ENCODE data around the gene FAM210A.

The FAM210A gene

GRCh38 chr18:13619505-13620205 is 106.7 kb downstream of the FAM210A start:
- DNase-seq (ENCODE audit: low spot score): no peak
- no peak for TF ChIP-seq CTCF (IDR thresholded peaks at IDR 0.05; ENCODE audit: extremely low read depth, missing control alignments)

- DNase-seq (ENCODE audit: low spot score): no peak
- no peak for TF ChIP-seq CTCF (IDR thresholded peaks at IDR 0.05; ENCODE audit: extremely low read depth, missing control alignments)
Measured at GRCh38 chr18:13618760-13619438, 107.5 kb downstream of the FAM210A start.

- no peak for TF ChIP-seq CTCF (IDR thresholded peaks at IDR 0.05; ENCODE audit: extremely low read depth, missing control alignments)
- DNase-seq (ENCODE audit: low spot score): no peak
Measured at GRCh38 chr18:13617826-13618515, 108.4 kb downstream of the FAM210A start.

DNA sequence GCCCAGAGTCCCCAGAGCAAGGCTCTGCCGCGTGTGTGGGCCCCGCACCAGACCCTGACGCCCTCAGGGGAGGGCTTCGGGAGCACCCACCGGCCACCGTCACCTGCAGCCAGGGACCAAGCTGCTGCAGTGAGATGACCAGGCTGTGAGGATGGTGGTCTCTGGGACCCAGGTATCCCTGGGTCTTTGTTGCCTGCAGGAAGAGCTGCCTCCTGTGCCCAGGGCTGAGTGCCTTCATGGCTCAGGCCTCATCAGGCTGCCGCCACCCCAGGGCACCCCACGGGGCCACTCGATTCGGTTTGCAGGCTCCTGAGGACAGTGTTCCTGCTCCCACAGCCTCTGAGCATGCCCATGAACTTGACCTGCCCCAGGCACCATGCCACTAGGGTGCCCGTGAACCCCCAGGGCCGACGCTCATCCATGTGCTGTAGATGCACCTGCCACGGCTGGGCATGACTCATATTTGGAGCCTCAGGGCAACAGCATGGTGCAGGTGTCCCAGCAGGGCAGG is 109.8 kb downstream of the FAM210A start:
- DNase-seq (ENCODE audit: low spot score): no peak
- no peak for TF ChIP-seq CTCF (IDR thresholded peaks at IDR 0.05; ENCODE audit: extremely low read depth, missing control alignments)

DNA sequence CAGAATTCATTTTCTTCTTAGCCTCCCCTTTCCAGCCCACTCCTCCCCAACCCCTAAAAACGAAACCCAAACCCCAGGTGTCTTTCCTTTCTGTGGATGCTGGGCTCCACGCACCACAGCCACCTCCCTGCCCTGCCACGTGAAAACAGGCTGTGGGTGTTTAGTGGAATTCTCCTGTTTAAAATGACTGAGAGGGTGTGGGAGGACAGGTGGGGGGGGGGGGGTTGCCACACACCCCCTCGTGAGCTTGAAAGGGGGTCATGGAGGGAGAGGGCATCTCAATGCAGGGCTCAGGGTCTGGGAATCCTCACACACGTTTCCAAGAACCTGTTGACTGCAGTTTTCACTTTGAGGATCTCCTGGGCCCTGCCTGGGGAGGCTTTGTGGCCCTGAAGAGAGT is 110.3 kb downstream of the FAM210A start:
- no peak for DNase-seq (ENCODE audit: low spot score)
- TF ChIP-seq CTCF (IDR thresholded peaks at IDR 0.05; ENCODE audit: extremely low read depth, missing control alignments): no peak

GRCh38 chr18:13615432-13615861 is 110.9 kb downstream of the FAM210A start:
- no peak for TF ChIP-seq CTCF (IDR thresholded peaks at IDR 0.05; ENCODE audit: extremely low read depth, missing control alignments)
- DNase-seq (ENCODE audit: low spot score): peak; percentile 40
